ENCODE data around the gene SAMD15.
"Not testable (repeated sequence)": the region's sequence is repeated elsewhere in the genome, so short reads cannot be mapped to it uniquely, and the experiment has no call there.

Gene SAMD15

GRCh38 chr14:77376771-77377501, at the start of gene SAMD15, which contains the start of gene TMED8:
Gene SAMD15, plus strand, starts transcription at chr14:77377379. Its CDS starts 40 bp downstream, at chr14:77377419.
Gene TMED8, minus strand, starts transcription at chr14:77377094. Its CDS starts 41 bp downstream, at chr14:77377053.
- peak; percentile 79 for DNase-seq

DNA sequence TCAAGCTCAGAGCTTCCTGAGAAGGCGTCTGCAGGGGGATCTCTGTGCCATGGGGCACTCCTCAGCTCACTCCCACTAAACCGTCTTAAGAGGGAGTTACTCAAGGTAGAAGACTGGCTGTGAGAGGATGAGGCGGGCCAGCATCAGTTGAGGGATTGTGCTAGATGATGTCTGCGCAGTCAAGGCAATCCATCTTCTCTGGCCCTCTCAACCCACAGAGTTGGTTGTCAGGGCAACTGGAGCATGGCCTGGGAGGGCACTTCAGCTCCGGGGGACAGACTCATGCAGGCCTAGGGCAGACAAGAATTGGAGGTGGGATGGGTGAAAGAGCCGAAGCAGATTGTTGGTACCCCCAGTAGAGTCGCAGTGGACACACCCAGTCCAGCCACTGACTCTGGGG, 47.3 kb upstream of the SAMD15 start:
- no peak for DNase-seq

DNA sequence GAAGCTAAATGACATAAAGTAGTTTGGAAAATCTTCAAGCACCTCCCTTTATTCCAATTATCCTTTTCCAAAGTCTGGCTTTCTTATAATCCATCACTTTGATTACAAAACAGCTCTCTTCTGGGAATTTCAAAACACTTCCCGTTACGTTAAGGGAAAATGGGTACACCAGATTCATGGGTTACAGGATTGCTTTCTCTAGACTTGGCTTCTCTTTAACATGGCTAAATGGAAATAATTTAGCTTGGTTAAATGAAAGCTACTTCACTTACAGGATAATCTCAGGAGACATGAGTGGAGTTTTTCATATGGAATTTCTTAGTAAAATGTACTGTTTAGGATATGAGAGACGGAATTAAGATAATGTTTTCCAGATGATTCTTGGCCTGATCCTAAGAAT, 41.6 kb upstream of the SAMD15 start:
- no peak for DNase-seq

GRCh38 chr14:77337255-77337654, 39.9 kb upstream of the SAMD15 start:
- DNase-seq = not testable (repeated sequence)

GRCh38 chr14:77337880-77338279, 39.3 kb upstream of the SAMD15 start:
- DNase-seq = no peak

- no peak for DNase-seq
Observed at GRCh38 chr14:77338302-77338701, 38.9 kb upstream of the SAMD15 start.

GRCh38 chr14:77339407-77339806, 37.8 kb upstream of the SAMD15 start:
- no peak for DNase-seq

DNA sequence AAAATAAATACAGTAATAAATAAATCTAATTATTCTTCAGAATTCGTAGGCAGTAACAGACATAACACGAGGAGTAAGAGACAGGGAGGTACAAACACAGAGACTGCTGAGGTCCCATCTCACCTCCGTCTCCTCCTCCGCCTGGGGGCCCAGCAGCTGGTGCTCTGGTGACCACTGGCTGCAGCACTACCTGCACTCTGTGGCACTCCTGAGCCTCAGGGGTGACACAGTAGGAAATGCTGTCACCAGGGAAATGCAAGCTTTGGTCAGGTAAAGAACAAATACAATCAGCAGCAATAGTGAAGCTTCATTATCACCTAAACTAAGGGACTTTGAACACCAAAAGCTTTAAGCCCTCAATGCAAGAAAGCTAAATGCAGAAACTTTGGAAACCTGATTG, 36.8 kb upstream of the SAMD15 start:
- DNase-seq = no peak

DNA sequence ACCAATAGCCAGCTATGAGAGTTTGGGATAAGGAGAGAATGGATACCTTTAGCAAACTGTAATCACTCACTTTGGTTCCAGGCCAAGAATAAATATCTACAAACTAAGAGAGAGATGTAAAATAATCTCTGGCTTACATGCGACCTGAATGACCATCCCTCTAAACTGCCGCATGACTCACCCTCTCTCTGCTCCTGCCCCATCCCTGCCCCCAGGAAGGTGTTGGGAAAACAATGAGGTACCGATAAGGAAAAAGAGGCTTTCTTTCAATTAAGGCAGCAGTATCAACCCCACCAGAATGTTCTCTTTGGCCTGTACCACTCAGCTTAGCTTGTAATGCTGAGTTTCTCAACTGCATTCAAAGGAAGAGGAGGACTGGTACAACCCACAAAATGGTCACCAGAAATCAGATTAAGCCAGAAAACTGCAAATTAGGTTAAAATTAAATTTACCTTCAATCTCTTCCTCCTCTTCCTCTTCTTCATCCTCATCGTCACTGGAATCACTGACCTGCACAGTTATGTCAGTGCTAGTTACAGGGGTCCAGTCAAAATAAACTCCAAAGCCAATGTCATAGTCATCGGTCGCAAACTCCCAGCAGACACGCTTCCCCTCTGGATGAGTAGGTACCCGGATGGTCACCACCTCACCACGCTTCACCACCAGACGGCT, 34.3 kb upstream of the SAMD15 start:
- no peak for DNase-seq

GRCh38 chr14:77343662-77344061, 33.5 kb upstream of the SAMD15 start:
- DNase-seq = no peak

DNA sequence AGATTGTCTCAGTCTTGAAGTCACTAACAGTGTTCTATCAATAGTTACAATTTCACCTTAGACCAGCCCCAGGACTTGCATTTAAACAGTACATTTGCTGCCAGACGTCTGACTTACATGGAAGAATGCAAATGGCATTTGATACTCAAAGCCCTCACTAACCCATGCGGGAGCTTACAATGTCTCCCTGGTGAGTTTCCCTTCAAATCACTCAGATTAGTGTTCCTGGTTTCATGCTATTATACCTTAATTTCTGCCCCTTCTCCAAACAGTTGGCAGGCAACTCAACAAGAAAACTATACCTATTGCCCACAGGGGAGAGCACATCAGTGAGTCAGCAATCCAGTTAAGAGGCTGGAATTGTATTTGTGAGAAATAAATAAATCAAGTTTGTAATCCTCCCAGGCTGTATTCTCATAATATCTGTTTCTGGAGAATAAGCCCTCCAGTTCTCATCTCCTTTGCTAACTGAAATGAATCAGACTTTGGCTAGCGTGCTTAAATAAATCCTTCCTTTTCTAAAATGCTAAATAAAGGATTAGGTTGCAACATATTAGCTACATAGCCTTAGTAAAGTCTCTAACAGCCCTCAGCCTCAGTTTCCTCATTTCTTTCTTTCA, 32.7 kb upstream of the SAMD15 start:
- DNase-seq = no peak

- DNase-seq = no peak
Observed at GRCh38 chr14:77346495-77346894, 30.7 kb upstream of the SAMD15 start.

DNA sequence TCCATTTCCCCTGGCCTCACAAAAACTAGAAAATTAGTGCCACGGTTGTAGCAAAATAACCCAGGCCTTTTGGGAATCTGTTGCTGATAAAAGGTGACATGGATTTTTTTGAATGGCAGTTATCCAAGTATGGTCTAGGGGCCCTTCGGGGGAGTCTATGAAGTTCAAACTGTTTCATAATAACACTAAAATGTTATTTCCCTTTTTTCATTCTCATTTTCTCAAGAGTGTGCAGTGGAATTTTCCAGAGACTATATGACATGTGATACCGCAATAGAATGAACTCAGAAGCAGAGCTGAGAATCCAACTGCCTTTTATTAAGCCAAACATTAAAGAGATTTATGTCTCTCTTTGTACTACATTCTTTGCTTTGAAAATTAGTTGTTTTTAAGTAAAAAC, 29.4 kb upstream of the SAMD15 start:
- DNase-seq = no peak

DNA sequence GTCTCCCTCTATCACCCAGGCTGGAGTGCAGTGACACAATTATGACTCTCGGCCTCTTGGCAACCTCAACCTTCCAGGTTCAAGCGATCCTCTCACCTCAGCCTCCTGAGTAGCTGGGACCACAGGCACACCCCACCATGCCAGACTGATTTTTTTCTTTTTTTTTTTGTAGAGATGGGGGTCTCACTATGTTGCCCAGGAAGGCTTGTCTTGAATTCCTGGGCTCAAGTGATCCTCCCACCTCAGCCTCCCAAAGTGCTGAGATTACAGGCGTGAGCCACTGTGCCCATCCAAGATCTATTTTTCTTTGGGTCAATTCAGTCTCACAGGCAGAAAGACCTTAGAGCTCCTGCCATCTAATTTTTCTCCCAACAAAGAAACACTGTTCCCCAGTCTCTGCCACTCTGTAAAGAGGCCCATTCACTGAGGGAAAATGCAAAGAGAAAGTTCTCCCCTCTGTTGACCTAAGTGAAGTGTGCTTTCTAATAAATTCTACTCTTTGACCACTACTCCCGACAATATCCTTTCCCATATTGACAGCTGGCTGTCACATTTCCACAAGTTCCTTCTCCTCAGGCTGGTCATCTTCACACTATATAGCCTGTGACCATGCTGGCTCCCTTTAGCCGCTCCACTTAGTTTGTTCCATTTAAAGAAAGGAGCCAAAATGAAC, 23.6 kb upstream of the SAMD15 start:
- no peak for DNase-seq

DNA sequence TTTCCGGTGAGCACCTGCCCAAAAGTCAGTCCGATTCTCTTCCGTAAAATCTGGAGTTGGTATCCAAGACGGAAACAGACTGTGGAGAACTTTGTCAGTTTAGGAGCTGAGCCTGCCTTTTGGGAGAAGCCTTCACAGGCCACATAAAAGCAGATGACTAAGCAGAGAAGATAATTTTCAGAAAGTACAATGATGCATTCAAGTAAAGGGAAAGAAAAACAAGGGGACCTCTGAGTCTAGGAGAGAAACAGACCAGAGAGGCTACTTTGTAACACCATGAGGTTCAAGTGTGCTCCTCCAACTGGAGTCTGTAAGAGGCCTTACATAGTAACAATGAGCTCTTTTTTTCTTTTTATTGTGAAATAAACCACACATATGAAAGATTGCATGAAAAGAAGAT, 21.4 kb upstream of the SAMD15 start:
- no peak for DNase-seq

- DNase-seq = no peak
Observed at GRCh38 chr14:77356899-77357298, 20.3 kb upstream of the SAMD15 start.

- no peak for DNase-seq
Observed at GRCh38 chr14:77359626-77360025, 17.6 kb upstream of the SAMD15 start.

DNA sequence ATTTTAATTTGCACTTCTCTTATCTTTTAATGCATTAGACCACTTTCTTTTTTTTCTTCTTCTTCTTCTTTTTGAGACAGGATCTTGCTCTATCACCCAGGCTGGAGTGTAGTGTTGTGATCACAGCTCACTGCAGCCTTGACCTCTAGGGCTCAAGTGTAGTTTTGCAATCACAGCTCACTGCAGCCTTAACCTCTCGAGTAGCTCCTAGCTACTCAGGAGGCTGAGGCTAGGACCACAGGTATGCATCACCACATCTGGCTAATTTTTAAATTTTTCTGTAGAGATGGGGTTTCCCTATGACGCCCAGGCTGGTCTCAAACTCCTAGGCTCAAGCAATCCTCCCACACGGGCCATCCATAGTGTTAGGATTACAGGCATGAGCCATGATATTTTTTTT, 13.0 kb upstream of the SAMD15 start:
- DNase-seq = no peak

DNA sequence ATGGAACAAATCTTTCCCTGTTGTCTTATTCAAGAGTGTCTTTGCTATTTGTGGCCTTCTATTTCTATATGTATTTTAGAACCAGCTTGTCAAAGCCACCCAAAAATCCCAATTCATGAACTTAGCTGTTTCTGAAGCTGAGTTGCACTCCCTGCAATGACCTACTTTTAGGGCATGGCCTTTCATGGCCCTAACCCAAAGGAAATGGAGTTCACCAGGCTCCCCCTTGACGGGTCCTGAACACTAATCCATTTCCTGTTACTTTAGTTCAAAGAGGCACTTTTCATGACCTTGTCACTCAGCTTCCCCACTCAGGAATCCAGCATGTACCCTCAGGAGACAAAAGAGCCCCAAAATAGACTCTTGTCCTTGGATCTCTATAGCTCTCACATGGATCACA, 7.9 kb upstream of the SAMD15 start:
- no peak for DNase-seq

DNA sequence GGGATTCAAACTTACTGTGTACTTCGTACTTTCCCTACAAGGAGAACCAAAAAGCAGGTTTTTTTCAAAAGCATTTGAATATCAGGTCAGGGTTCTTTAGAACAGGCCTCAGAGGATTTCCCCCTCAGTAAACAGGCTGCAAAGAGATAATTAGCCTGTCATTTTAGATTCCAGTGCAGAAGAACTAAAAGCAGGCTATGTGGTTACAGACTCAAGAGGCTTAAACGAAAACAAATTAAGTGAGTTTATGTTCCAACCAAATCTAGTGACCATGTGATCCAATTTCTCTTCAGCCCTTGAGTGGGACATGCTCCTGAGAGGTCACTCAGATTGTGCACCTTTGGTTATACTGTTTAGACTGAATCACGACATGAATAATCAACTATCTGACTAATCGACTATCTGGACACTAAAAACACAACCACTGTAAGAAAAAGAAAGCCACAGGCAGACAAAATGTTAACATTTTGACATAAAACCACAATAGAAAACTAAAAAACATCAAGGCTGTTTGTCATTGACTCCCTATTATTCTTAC, 4.8 kb upstream of the SAMD15 start:
- no peak for DNase-seq

- no peak for DNase-seq
Observed at GRCh38 chr14:77375164-77375950, 1.8 kb upstream of the SAMD15 start.
